Transverse colon (tissue), 4 donors: ENCODE results near the gene PRND. TPM values are rescaled to one million over a fixed set of nuclear protein-coding genes. Genes with fewer than 3 reads are reported as not detected.

Experiments used
- DNase-seq: peaks from one replicate; pipeline ENCODE4 v3.0.0-alpha.2; 2019
- H3K27ac ChIP-seq, 4 donors: fragments of 200-600 bp; sonication (generic); 2 replicates each; pipeline ENCODE4 v1.5.1; 2016 to 2018; ENCODE audit warnings: inconsistent platforms in 4 of 4
- H3K27me3 ChIP-seq: fragments of 200-600 bp; sonication (generic); 2 replicates; pipeline ENCODE4 v1.5.1; 2017; ENCODE audit warnings: inconsistent platforms
- H3K36me3 ChIP-seq, 4 donors: fragments of 200-600 bp; sonication (generic); 2 replicates each; pipeline ENCODE4 v1.5.1; 2017 to 2019; ENCODE audit warnings: inconsistent platforms in 4 of 4
- H3K4me1 ChIP-seq, 4 donors: fragments of 200-600 bp; sonication (generic); 2 replicates each; pipeline ENCODE4 v1.5.1; 2017 to 2020; ENCODE audit warnings: inconsistent platforms in 4 of 4
- H3K4me3 ChIP-seq, 4 donors: fragments of 200-600 bp; sonication (generic); 1 replicate in 1 of 4; 2 replicates in 3 of 4; pipeline versions ENCODE4 v1.5.1 to v1.6.1; 2017 to 2019; ENCODE audit warnings: inconsistent platforms in 4 of 4
- H3K9me3 ChIP-seq, 2 donors: fragments of 200-600 bp; sonication (generic); 2 replicates each; pipeline ENCODE4 v1.5.1; 2017 to 2019; ENCODE audit warnings: inconsistent platforms in 2 of 2
- EP300 ChIP-seq: sonication (generic); formaldehyde crosslinking; IDR thresholded peaks from one replicate; pipeline ENCODE4 v1.6.1; 2017; ENCODE audit warnings: antibody characterized with exemption, low read depth
- POLR2A ChIP-seq: fragments of 450-650 bp; IDR thresholded peaks from one replicate; pipeline ENCODE4 v1.6.1; 2016; ENCODE audit warnings: antibody characterized with exemption, mild to moderate bottlenecking, moderate library complexity
- POLR2AphosphoS5 ChIP-seq, 3 donors: sonication (generic); formaldehyde crosslinking; IDR thresholded peaks; one replicate each; pipeline ENCODE4 v1.6.1; 2016; ENCODE audit warnings: antibody characterized with exemption in 3 of 3
- WGBS, 2 donors: methylation state at CpG; one replicate each; pipeline ENCODE4 v1.1.5; 2018; ENCODE audit warnings: low coverage in 1 of 2; 5-methylcytosine and 5-hydroxymethylcytosine counted together
- in situ Hi-C, 4 donors: fragments of 200-750 bp; cut with MboI; loops; one replicate each; pipeline versions ENCODE4 v1.15.0 to v1.15.1; 2017; ENCODE audit warnings: low sequenced_read_pairs in 3 of 4, low pct_ligation_motif_present in 1 of 4, low pct_unique_long_range_greater_than_20kb in 1 of 4
- intact Hi-C: fragments of 100-400 bp; cut with DNase I; formaldehyde crosslinking; loops from one replicate; pipeline ENCODE4 v1.15.1; 2023; ENCODE audit warnings: low total_unique reads
- total RNA-seq, 4 donors: library from RNA; depleted of rRNA; stranded (reverse); fragments of >200 nt; gene quantifications; one replicate each; pipeline ENCODE4 v1.1.0, GENCODE V29; 2016
- TF ChIP-seq, protein P1 (sequence below), 5 experiments: fragments of 200-600 bp in 3 of 5; fragments of 450-650 bp in 2 of 5; sonication (generic) in 3 of 5; IDR thresholded peaks; 1 replicate in 2 of 5; 2 replicates in 3 of 5; pipeline ENCODE4 v1.5.1; 2016 to 2017; ENCODE audit warnings: antibody characterized with exemption in 5 of 5, inconsistent platforms in 3 of 5, mild to moderate bottlenecking in 2 of 5, moderate library complexity in 1 of 5

Gene PRND
- total RNA-seq, 4 donors from 2014 or later, result not detected

- intact Hi-C loops (no loop called here), in situ Hi-C loops (no loop called here)
- TF ChIP-seq EP300 (no peak), POLR2AphosphoS5 (IDR thresholded peaks at IDR 0.05) (no peak), POLR2A (no peak)
- TF ChIP-seq, protein P1, sequence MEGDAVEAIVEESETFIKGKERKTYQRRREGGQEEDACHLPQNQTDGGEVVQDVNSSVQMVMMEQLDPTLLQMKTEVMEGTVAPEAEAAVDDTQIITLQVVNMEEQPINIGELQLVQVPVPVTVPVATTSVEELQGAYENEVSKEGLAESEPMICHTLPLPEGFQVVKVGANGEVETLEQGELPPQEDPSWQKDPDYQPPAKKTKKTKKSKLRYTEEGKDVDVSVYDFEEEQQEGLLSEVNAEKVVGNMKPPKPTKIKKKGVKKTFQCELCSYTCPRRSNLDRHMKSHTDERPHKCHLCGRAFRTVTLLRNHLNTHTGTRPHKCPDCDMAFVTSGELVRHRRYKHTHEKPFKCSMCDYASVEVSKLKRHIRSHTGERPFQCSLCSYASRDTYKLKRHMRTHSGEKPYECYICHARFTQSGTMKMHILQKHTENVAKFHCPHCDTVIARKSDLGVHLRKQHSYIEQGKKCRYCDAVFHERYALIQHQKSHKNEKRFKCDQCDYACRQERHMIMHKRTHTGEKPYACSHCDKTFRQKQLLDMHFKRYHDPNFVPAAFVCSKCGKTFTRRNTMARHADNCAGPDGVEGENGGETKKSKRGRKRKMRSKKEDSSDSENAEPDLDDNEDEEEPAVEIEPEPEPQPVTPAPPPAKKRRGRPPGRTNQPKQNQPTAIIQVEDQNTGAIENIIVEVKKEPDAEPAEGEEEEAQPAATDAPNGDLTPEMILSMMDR (IDR thresholded peaks at IDR 0.05), result no peak
- WGBS, 2 donors, result 67 to 85% methylated on average over 2 to 5 of the region's 5 CpGs
- no peaks in the 10 kb centered on the region for H3K4me1 ChIP-seq
- H3K4me3 ChIP-seq, result no peak overlapping the region
- H3K27me3 ChIP-seq, result no peaks in the 10 kb centered on the region
- H3K36me3 ChIP-seq, result no peaks in the 10 kb centered on the region
- no peaks in the 10 kb centered on the region for H3K9me3 ChIP-seq
- no peak for DNase-seq
- no peak overlapping the region for H3K27ac ChIP-seq
Observed at GRCh38 chr20:4711511-4711910, 10.2 kb upstream of the PRND start.

GRCh38 chr20:4713401-4713800 is 8.3 kb upstream of the PRND start:
- Histone ChIP-seq H3K36me3 (no peaks in the 10 kb centered on the region), H3K27me3 (no peaks in the 10 kb centered on the region), H3K4me1 (no peaks in the 10 kb centered on the region), H3K4me3 (no peak overlapping the region), H3K9me3 (no peaks in the 10 kb centered on the region), H3K27ac (no peak overlapping the region)
- in situ Hi-C loops, result no loop called here
- 90% methylated on average over 7 of the region's 7 CpGs; no CpG with 5 or more reads in 1 of the 2 donors for WGBS, 2 donors
- TF ChIP-seq EP300 (no peak), POLR2A (no peak), POLR2AphosphoS5 (IDR thresholded peaks at IDR 0.05) (no peak)
- TF ChIP-seq, protein P1 (IDR thresholded peaks at IDR 0.05), result no peak
- intact Hi-C loops, result no loop called here
- no peak for DNase-seq

DNA sequence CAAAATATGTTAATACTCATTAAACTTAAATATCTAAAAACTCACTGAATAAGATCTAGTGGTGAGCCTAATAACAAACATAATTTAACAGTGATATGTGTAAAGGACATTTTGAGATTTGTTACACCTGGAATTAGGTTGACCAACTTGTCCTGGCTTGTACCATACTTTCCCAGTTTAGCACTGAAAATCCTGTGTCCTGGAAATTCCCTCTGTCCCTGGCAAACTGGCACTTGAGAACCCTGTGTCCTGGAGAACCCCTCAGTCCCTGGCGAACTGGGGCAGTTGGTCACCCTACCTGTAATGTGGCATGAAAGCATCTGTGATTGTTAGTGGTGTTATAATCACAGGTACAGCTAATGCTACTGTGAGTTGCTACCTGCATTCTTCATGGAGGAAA is 6.9 kb upstream of the PRND start:
- intact Hi-C loops (no loop called here), in situ Hi-C loops (loop anchor here in 3 of 4 donors (5.0 kb wide), 3 partner anchors 103 to 113 kb away; no protein-coding TSS in a partner anchor)
- DNase-seq, result no peak
- TF ChIP-seq, protein P1 (IDR thresholded peaks at IDR 0.05), result no peak
- TF ChIP-seq EP300 (no peak), POLR2AphosphoS5 (IDR thresholded peaks at IDR 0.05) (no peak), POLR2A (no peak)
- 70 to 80% methylated on average over 1 of the region's 1 CpG for WGBS, 2 donors
- H3K4me3 ChIP-seq, result no peak overlapping the region
- H3K27ac ChIP-seq, result no peak overlapping the region
- H3K36me3 ChIP-seq, result no peaks in the 10 kb centered on the region
- no peaks in the 10 kb centered on the region for H3K27me3 ChIP-seq
- no peaks in the 10 kb centered on the region for H3K9me3 ChIP-seq
- H3K4me1 ChIP-seq, result no peaks in the 10 kb centered on the region

DNA sequence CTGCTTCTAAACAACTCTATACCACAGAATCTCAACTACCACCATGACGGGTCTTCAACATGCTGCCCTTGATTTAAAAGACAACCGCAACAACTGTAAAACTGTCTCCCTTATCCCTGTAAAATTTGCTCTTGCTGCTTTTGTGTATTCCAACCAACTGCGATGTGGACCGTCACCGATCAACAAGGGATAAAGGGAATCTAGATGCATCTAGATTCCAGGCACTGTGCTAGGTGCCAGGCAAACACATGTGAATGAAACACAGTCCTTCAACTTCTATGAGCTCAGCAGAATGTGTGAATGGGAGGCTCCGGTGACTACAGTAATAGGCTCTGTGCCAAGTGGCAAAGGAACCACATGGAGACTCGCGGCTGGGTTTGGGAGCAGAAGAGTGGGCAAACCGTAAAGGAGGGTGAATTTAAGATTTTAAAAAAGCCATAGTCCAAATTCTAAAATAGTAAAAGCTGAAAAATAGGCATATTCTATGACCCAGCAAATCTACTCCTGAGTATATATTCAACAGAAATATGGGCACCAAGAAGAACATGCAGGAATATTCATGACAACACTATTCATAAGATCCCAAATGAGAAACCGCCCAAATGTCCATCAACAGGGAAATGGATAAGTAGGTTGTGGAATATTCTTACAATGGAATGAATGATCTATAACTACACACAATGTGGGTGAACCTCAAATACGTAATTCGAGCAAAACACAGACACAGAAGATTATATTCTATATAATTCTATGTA is 3.7 kb upstream of the PRND start:
- in situ Hi-C loops, result loop anchor here in 3 of 4 donors (5.0 kb wide), 3 partner anchors 106 to 116 kb away; no protein-coding TSS in a partner anchor
- WGBS, 2 donors, result 77 to 82% methylated on average over 7 to 12 of the region's 12 CpGs
- Histone ChIP-seq H3K4me1 (peaks cover 0 to 4% (median 4%) of the 10 kb centered on the region in 4 donors), H3K9me3 (no peaks in the 10 kb centered on the region), H3K27me3 (no peaks in the 10 kb centered on the region), H3K36me3 (no peaks in the 10 kb centered on the region), H3K4me3 (no peak overlapping the region), H3K27ac (no peak overlapping the region)
- intact Hi-C loops, result no loop called here
- TF ChIP-seq POLR2A, result no peak
- TF ChIP-seq, protein P1 (IDR thresholded peaks at IDR 0.05), result no peak
- no peak for TF ChIP-seq POLR2AphosphoS5 (IDR thresholded peaks at IDR 0.05)
- TF ChIP-seq EP300, result no peak
- no peak for DNase-seq
